Activated T-cell treated with anti-CD3 and anti-CD28 coated beads for 4 hours (primary cell): ENCODE data around the gene IL6.
"Not testable (repeated sequence)": the region's sequence is repeated elsewhere in the genome, so short reads cannot be mapped to it uniquely, and the experiment has no call there.

Experiments
- DNase-seq: peaks from one replicate; pipeline ENCODE4 v3.0.0-alpha.2; 2020

IL6 gene

DNA sequence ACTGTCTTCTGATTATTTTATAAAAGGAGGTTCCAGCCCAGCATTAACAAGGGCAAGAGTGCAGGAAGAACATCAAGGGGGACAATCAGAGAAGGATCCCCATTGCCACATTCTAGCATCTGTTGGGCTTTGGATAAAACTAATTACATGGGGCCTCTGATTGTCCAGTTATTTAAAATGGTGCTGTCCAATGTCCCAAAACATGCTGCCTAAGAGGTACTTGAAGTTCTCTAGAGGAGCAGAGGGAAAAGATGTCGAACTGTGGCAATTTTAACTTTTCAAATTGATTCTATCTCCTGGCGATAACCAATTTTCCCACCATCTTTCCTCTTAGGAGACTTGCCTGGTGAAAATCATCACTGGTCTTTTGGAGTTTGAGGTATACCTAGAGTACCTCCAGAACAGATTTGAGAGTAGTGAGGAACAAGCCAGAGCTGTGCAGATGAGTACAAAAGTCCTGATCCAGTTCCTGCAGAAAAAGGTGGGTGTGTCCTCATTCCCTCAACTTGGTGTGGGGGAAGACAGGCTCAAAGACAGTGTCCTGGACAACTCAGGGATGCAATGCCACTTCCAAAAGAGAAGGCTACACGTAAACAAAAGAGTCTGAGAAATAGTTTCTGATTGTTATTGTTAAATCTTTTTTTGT, 2.3 kb downstream of the IL6 start:
- DNase-seq, result no peak

DNA sequence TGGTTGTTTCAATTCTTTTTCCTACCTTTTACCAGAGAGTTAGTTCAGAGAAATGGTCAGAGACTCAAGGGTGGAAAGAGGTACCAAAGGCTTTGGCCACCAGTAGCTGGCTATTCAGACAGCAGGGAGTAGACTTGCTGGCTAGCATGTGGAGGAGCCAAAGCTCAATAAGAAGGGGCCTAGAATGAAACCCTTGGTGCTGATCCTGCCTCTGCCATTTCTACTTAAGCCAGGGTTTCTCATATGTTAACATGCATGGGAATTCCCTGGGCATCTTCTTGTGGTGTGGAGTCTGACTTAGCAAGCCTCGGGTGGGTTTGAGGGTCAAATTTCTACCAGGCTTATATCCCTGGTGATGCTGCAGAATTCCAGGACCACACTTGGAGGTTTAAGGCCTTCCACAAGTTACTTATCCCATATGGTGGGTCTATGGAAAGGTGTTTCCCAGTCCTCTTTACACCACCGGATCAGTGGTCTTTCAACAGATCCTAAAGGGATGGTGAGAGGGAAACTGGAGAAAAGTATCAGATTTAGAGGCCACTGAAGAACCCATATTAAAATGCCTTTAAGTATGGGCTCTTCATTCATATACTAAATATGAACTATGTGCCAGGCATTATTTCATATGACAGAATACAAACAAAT, 3.2 kb downstream of the IL6 start:
- no peak for DNase-seq

GRCh38 chr7:22730921-22731654, 4.1 kb downstream of the IL6 start:
- no peak for DNase-seq

DNA sequence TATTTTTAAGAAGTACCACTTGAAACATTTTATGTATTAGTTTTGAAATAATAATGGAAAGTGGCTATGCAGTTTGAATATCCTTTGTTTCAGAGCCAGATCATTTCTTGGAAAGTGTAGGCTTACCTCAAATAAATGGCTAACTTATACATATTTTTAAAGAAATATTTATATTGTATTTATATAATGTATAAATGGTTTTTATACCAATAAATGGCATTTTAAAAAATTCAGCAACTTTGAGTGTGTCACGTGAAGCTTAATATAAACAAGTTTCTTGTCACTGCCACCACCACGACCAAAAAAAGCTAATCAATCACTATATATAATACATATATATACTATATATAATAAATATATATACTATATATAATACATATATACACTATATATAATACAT, 4.8 kb downstream of the IL6 start:
- no peak for DNase-seq

DNA sequence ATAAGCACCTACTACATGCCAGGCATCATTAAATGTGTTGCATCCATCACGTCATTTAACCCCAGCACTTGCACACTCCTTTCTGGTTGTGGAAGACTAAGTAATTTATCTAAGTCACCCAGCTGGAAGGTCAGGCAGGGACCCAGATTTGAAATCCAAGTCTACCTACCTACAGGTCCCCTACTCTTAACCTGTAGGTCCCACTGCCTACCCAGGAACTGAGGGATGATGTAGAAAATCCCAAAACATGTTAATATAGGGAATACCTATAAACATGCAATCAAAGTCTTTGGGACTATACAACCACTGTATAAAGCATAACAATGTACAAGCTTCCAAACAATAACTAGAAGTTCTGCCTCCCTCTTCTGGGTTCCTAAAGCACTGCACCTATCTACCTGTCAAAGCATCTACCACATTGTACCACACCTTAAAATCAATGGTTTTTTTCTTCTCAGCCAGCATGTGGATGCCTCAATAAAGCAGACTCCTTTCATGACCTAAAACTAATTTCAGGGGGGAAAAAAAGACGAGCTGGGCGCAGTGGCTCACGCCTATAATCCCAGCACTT, 5.6 kb downstream of the IL6 start:
- no peak for DNase-seq

- no peak for DNase-seq
Measured at GRCh38 chr7:22733761-22734160, 6.8 kb downstream of the IL6 start.

- no peak for DNase-seq
Measured at GRCh38 chr7:22743014-22743413, 16.0 kb downstream of the IL6 start.

- DNase-seq, result no peak
Measured at GRCh38 chr7:22751341-22751740, 24.3 kb downstream of the IL6 start.

GRCh38 chr7:22757338-22757994, 30.5 kb downstream of the IL6 start:
- DNase-seq, result no peak

DNA sequence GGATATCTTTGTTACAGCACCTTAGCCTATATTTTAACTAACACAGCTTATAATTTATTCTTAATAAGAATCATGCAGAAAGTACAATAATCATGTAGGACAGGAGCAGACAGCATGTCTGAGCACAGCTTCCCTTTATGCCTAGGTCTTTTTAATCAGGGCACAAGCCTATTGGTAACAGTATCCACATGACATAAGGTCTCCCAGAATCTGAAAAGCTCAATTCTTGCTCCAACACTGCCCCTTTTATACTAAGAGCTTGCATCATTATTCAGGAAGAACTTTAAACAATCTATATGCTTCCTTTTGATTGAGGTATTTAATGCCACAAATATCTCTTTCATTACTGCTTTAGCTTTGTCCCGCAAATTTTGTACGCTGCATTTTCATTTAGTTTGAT, 31.6 kb downstream of the IL6 start:
- no peak for DNase-seq

- no peak for DNase-seq
Measured at GRCh38 chr7:22759721-22760120, 32.7 kb downstream of the IL6 start.

GRCh38 chr7:22762866-22763265, 35.9 kb downstream of the IL6 start:
- DNase-seq, result no peak

DNA sequence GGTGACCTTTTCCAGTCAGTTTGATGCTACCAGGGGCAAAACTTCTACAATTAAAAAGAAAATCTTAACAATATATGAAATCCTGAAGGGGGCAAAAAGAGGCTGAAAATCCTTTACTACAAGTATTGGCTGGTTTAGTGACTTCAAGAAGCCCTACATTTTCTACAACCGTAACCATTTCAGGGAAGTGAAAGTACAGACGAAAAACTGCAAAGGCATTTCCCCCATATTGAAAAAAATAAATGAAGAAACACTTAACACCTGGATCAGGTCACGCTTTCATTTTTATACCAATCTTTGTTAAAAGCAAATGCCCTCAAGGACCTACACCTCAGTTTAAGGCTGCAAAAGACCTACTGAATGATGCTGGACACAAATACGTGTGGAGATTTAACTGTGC, 38.6 kb downstream of the IL6 start:
- DNase-seq, result no peak

GRCh38 chr7:22771194-22771871, 44.3 kb downstream of the IL6 start:
- DNase-seq, result no peak

DNA sequence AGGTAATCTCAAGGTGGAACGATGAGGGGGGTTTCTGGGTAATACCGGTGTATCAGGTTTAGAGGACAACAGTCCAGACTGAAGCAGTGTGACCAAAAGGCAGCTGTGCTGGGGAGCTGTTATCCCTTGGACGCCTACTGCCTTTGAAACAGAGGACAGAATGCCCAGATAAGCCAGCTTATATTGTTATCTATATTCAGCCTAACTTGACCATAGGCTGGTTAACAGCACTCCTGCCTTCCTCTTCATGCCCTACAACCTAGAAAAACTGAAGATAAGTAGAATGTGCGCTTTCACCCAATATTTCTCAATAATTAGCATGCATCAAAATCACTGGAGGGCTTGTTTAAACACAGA, 44.9 kb downstream of the IL6 start:
- no peak for DNase-seq

GRCh38 chr7:22772885-22773284, 45.9 kb downstream of the IL6 start:
- DNase-seq, result no peak

GRCh38 chr7:22776964-22777363, 50.0 kb downstream of the IL6 start:
- DNase-seq, result no peak

- DNase-seq, result not testable (repeated sequence)
Measured at GRCh38 chr7:22779730-22780323, 52.8 kb downstream of the IL6 start.

GRCh38 chr7:22781230-22781711, 54.3 kb downstream of the IL6 start:
- DNase-seq, result no peak
